NOMO-1 treated with DMSO at 0.1 percent for 48 hours (cell line): Measurements from ENCODE around the gene ADGRB3.

ENCODE experiments used
- DNase-seq: peaks from one replicate; lab custom pipeline; 2025; ENCODE audit not compliant: unreplicated experiment; lab: John Stamatoyannopoulos, UW

ADGRB3 gene

GRCh38 chr6:69294862-69295261, 659.8 kb downstream of the ADGRB3 start:
- no peak for DNase-seq

GRCh38 chr6:69303382-69303781, 668.3 kb downstream of the ADGRB3 start:
- no peak for DNase-seq

GRCh38 chr6:69305456-69305855, 670.4 kb downstream of the ADGRB3 start:
- no peak for DNase-seq

- no peak for DNase-seq
Observed at GRCh38 chr6:69308584-69308983, 673.5 kb downstream of the ADGRB3 start.

GRCh38 chr6:69311888-69312287, 676.8 kb downstream of the ADGRB3 start:
- no peak for DNase-seq

GRCh38 chr6:69314001-69314400, 678.9 kb downstream of the ADGRB3 start:
- no peak for DNase-seq

- DNase-seq, result no peak
Observed at GRCh38 chr6:69314531-69314930, 679.4 kb downstream of the ADGRB3 start.

- no peak for DNase-seq
Observed at GRCh38 chr6:69331886-69332285, 696.8 kb downstream of the ADGRB3 start.

GRCh38 chr6:69337311-69337710, 702.2 kb downstream of the ADGRB3 start:
- no peak for DNase-seq

- no peak for DNase-seq
Observed at GRCh38 chr6:69338431-69339162, 703.5 kb downstream of the ADGRB3 start.

GRCh38 chr6:69339163-69339550, 704.1 kb downstream of the ADGRB3 start:
- no peak for DNase-seq

- no peak for DNase-seq
Observed at GRCh38 chr6:69340196-69340595, 705.1 kb downstream of the ADGRB3 start.

- DNase-seq, result peak; percentile 4
Observed at GRCh38 chr6:69343851-69344250, 708.8 kb downstream of the ADGRB3 start.

GRCh38 chr6:69349771-69350170, 714.7 kb downstream of the ADGRB3 start:
- peak; percentile 22 for DNase-seq

- DNase-seq, result no peak
Observed at GRCh38 chr6:69362209-69362608, 727.1 kb downstream of the ADGRB3 start.

GRCh38 chr6:69366831-69367230, 731.7 kb downstream of the ADGRB3 start:
- no peak for DNase-seq

GRCh38 chr6:69368613-69369012, 733.5 kb downstream of the ADGRB3 start:
- no peak for DNase-seq

- DNase-seq, result no peak
Observed at GRCh38 chr6:69370763-69371162, 735.7 kb downstream of the ADGRB3 start.

GRCh38 chr6:69378326-69378725, 743.2 kb downstream of the ADGRB3 start:
- no peak for DNase-seq

GRCh38 chr6:69379518-69379917, 744.4 kb downstream of the ADGRB3 start:
- no peak for DNase-seq

- no peak for DNase-seq
Observed at GRCh38 chr6:69383627-69384026, 748.5 kb downstream of the ADGRB3 start.

GRCh38 chr6:69386426-69386825, 751.3 kb downstream of the ADGRB3 start:
- no peak for DNase-seq

- peak; percentile 80 for DNase-seq
Observed at GRCh38 chr6:69390125-69390524, 755.0 kb downstream of the ADGRB3 start.
